ENCODE data around the gene PCBP2.
"Not testable (repeated sequence)": the region's sequence is repeated elsewhere in the genome, so short reads cannot be mapped to it uniquely, and the experiment has no call there.

Gene PCBP2

DNA sequence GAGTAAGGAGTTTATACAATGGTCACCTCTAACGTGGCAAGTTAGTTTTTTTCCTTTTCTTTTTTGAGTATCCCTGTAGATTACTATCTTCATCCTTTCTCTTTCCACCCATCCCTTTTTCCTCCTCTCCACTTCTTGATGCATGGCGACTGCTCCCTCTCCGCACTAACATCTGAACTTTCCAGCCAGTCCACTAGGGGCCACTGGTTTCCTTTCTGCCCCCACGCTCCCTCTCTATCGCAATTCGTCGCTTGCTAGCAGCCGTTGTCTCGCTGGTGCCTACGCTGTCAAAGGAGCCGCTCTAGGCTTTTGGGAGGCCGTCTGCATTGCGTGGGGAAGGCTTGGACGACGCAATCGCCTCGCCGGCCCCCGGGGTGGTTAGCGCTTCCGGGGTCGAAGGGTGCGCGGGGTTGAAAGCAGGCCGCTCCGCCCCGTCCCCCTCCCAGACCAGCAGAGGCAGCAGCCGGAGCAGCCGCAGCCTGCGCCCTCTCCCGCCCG lies at the start of gene PCBP2:
Gene PCBP2 (plus strand): TSS at position 442 of the 498 bp plus-strand sequence. CDS start 2,699 bp downstream, outside the sequence.
- peak; percentile 99 for DNase-seq (ENCODE audit: low spot score)

DNA sequence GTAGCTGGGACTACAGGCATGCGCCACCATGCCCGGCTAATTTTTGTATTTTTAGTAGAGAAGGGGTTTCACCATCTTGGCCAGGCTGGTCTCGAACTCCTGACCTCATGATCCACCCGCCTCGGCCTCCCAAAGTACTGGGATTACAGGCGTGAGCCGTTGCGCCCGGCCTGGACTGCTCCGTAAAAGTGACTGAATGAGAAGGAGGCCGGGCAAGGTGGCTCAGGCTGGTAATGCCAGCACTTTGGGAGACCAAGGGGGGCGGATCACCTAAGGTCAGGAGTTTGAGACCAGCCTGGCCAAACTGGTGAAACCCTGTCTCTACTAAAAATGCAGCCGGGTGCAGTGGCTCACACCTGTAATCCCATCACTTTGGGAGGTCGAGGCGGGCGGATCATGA lies 49.6 kb upstream of the PCBP2 start:
- DNase-seq (ENCODE audit: low spot score) = not testable (repeated sequence)

DNA sequence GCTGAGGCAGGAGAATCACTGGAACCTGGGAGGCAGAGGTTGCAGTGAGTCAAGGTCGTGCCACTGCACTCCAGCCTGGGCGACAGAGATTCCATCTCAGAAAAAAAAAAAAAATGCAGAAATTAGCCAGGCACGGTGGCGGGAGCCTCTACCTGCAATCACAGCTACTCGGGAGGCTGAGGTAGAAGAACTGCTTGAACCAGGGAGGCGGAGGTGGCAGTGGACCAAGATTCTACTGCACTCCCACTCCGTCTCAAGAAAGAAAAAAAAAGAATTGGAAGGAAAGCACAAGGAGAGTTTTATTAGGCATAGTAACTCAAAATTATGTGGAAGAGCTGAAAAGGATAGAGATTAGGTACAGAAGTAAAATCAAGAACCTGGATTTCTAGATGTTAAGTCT lies 49.0 kb upstream of the PCBP2 start:
- DNase-seq (ENCODE audit: low spot score) = no peak

DNA sequence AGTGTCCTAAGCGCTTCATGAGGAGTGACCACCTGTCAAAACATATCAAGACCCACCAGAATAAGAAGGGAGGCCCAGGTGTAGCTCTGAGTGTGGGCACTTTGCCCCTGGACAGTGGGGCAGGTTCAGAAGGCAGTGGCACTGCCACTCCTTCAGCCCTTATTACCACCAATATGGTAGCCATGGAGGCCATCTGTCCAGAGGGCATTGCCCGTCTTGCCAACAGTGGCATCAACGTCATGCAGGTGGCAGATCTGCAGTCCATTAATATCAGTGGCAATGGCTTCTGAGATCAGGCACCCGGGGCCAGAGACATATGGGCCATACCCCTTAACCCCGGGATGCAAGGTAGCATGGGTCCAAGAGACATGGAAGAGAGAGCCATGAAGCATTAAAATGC lies 41.0 kb upstream of the PCBP2 start:
- no peak for DNase-seq (ENCODE audit: low spot score)

DNA sequence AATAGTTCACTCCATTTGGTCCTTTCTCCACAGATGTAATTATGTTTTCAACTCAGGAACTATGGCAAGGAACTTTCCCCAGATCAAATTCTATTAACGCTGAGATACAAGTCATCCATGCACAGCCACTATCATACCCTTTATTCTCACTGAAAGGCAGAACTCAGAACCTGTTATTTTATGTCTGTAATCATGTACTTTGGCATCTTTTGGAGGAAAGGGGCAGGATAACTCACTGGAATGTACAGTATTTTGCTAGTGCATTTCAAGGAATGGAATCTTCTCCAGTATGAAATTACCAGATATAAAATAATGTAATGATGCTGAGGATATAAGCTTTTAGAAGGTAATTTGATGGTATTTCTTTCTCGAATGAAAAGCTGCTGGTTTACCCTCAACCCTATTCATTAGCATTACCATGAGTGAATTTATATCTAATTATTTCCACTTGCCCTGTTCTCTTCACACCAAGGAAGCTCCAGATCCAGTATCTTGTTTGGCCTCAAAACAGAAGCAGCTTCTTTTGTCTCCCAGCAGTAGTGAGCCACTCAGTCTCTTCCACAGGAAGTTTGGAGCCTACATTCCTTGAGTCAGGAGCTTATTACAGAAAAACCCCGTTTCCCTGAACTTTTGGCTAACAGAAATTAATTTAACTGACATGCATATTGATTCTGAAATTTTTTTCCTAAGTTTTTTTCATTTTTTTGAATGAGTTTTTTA lies 38.3 kb upstream of the PCBP2 start:
- DNase-seq (ENCODE audit: low spot score) = no peak

DNA sequence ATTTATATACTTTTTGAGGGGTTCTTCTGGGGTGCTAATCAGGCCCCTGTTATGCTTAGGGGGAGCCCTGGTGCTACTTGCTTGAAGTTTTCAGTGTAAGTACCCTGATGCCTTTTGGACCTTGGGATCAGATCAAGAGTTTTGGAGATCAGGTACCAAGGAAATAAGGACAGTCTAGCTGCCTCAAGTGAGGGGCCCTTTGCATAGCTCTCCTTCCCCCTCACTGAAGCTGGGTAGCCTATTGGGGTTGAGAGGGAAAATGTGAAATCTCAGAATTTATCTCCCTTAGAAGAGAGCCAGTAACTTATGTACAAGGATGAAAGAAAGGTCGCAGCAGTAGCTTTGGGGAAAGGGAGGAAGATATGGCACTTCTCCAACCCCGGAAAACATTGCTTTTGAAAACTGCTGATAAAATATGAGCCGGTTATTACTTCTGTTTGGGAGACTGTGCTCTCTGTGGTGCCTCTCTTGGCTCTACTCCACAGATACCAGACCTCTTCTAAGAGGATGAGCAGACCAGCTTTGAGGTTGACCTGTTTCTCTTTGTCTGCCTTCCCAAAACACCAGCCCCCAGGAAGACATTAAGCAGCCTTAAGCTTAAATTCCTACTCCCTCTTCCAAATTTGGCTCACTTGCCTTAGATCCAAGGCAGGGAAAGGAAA lies 37.0 kb upstream of the PCBP2 start:
- no peak for DNase-seq (ENCODE audit: low spot score)

DNA sequence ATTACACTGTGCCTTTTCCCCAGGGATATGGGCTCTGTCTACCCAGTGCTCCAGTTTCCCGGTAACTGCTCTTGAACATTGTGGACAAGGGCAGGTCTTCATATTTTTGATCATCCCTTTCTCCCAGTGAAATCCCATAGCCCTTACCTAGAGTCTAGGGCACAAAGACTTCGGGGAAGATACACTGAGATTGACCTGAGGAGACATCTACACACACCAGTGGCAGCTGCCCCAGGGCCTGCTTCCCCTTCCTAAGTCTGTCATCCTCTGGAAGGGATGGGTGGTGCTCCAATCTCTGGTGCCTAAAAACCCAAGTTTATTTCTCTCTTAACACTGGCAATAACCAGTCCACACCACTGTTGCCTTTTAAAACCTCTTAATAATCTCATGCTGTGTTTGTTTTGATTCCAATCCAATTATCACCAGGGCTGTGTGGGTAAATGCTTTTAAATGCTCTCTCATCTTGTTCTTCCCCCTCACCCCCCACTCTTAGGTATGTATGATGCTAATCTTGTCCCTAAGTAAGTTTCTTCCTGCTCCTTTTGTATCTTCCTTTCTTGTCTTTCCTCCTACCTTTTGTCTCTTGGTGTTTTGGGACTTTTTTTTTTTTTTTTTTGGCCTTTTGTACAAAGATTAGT lies 36.0 kb upstream of the PCBP2 start:
- not testable (repeated sequence) for DNase-seq (ENCODE audit: low spot score)

DNA sequence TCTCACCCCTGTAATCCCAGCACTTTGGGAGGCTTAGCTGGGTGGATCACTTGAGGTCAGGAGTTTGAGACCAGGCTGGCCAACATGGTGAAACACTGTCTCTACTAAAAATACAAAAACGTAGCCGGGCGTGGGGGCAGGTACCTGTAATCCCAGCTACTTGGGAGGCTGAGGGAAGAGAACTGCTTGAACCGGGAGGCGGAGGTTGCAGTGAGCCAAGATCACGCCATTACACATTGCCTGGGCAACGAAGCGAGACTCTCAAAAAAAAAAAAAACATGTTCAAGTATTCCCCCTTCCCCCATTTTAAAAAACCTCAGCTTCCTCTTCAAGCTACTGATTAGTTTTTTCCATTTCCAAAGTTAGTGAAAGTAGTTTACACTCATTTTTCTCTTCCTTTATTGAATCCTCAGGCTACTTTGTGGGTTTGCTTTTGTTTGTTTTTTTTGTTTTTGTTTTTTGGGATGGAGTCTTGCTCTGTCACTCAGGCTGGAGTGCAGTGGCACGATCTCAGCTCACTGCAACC lies 34.5 kb upstream of the PCBP2 start:
- peak; percentile 25 for DNase-seq (ENCODE audit: low spot score)

DNA sequence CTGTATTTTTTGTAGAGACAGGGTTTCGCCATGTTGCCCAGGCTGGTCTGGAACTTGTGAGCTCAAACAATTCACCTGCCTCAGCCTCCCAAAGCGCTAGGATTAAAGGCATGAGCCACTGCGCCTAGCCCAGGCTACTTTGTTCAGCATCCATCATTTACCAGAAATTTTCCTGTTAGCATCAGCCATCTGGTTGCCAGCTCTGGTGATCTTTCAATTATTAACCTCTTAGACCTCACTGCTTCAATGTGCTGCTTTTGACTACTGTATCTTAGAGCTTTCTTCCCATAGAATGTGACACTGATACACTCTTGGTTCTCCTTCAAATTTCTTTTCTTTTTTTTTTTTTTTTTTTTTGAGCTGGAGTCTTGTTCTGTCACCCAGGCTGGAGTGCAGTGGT lies 33.7 kb upstream of the PCBP2 start:
- DNase-seq (ENCODE audit: low spot score) = no peak

DNA sequence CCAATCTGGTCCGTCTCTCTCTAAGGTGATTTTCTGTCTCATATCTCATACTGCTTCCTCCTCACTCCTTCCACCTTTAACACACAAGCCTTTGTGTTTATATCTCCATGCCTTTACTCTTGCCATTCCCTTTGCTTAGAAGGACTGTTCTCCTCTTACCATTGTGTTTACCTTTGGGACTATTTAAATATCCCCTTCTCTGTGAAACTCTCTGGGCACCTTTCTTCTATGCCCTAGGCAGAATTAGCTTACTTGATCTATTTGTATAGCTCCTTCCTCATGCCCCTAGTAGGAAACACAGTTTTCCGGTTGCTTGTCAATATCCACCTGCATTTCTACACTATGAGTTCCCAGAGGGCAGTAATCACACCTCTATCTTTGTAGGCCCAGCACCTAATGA lies 32.1 kb upstream of the PCBP2 start:
- DNase-seq (ENCODE audit: low spot score) = no peak

DNA sequence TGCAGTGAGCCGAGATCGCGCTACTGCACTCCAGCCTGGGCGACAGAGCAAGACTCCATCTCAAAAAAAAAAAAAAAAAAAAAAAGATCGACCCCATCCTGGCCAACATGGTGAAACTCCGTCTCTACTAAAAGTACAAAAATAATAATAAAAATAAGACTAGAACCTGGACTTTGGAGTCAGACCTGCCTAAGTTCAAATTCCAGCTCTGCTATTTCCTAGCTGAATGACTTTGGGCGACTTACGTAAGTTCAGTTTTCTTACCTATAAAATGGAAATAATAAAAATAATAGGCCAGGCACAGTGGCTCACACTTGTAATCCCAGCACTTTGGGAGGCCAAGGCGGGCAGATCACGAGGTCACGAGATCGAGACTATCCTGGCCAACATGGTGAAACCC lies 29.7 kb upstream of the PCBP2 start:
- DNase-seq (ENCODE audit: low spot score) = not testable (repeated sequence)

DNA sequence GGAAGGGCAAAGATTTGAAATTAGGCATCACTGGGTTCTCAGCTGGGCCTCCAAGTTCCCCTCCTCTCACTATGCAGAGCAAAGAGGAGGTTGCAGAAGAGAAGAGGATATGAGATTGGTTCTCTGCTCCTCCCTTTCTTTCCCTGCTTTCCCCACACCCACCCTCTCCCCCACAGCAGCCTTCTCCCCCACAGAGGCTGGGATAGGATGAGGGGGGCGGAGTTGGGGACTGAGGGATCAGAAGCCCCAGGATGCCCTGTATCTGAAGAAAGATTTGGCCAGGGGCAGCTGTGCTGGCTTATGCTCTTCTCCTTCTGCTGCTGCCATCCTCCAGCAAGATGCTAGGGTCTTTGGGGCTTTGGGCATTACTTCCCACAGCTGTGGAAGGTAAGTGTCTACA lies 28.3 kb upstream of the PCBP2 start, which contains the start of gene AMHR2:
Gene AMHR2 (plus strand): TSS at position 259 of the 400 bp plus-strand sequence. CDS start 80 bp downstream, at position 339.
- DNase-seq (ENCODE audit: low spot score) = no peak

DNA sequence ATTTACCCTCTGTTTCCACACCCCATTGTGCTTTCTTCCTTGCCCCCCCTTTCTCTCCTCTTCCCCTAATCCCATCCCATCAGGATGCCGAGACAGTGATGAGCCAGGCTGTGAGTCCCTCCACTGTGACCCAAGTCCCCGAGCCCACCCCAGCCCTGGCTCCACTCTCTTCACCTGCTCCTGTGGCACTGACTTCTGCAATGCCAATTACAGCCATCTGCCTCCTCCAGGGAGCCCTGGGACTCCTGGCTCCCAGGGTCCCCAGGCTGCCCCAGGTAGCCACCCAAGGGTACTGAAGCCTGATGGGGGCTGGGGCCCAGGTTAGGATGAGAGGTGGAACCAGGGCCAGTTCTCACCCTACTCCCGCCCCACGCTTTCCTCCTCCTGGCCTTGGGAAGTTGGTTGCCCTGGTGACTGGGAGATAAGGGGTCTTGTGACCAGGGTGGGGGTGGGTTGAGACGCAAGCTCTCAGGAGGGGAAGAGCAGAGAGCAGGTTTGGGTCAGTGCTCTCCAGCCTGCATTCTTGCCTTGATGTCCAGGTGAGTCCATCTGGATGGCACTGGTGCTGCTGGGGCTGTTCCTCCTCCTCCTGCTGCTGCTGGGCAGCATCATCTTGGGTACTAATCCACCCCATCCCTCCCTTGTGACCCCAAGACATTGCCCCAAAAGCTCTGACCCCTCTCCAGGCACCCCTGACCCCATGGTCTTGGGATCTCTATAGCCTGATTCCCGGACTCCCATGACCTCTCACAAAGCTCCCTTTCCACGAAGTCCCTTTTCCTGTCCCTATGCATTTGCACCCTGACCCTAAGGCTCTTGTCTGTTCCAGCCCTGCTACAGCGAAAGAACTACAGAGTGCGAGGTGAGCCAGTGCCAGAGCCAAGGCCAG lies 27.0 kb upstream of the PCBP2 start:
- DNase-seq (ENCODE audit: low spot score) = no peak

DNA sequence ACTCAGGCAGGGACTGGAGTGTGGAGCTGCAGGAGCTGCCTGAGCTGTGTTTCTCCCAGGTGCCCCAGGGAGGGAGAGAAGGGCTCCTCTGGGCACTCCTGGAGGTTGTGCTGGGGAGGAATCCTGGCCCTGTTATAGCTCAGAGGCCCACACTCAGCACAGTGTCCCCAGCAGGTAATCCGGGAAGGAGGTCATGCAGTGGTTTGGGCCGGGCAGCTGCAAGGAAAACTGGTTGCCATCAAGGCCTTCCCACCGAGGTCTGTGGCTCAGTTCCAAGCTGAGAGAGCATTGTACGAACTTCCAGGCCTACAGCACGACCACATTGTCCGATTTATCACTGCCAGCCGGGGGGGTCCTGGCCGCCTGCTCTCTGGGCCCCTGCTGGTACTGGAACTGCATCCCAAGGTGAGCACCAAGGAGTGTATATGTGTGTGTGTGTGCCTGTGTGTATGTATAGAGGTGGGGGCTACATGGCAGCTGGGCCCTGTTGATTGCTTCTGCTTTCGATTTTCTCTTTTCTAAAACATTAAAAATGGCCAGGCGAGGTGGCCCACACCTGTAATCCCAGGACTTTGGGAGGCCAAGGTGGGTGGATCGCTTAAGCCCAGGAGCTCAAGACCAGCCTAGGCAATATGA lies 26.3 kb upstream of the PCBP2 start:
- no peak for DNase-seq (ENCODE audit: low spot score)

DNA sequence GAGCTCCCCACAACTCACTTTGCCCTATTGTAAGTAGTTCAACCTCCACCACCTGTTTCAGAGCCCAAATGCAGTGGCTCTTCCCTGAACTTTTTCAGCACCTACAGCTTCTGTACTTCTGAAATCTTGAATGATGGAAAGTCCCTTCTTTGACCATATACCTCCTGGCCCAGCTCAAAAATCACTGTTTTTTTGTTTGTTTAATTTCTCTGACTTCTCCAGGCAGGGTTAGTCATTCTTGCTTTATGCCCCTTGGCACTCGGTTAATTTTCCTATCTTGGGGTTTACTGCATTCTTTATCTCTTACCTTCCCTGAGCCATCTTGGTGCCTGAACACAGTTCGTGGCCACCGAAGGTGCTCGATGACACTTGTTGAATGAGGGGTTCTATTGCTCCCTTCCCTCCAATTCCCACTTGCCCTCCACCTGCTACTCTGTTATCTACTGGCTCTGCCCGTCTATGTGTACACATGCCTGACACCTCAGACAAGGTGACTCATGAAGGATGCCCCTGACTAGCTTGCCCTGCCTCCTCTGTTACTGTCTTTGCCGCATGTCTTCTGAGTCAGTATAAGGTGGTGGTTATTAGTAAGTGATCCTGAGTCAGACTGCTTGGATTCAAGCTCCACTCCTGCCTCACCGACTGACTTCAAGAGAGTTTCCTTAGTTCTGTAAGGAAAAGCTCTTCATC lies 23.9 kb upstream of the PCBP2 start:
- peak; percentile 52 for DNase-seq (ENCODE audit: low spot score)

DNA sequence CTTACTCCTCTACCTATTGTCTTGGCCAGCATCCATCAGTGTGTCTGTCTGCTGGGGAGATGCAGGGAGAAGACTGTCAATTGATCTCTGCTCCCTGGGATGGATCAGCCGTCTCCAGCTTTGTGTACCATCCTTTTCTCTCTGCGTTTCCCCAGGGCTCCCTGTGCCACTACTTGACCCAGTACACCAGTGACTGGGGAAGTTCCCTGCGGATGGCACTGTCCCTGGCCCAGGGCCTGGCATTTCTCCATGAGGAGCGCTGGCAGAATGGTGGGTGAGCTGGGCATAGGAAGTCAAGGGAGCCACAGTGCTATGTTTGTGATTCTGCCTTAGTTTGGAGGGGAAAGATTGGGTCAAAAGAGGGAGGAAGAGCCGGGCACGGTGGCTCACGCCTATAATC lies 23.2 kb upstream of the PCBP2 start:
- no peak for DNase-seq (ENCODE audit: low spot score)

DNA sequence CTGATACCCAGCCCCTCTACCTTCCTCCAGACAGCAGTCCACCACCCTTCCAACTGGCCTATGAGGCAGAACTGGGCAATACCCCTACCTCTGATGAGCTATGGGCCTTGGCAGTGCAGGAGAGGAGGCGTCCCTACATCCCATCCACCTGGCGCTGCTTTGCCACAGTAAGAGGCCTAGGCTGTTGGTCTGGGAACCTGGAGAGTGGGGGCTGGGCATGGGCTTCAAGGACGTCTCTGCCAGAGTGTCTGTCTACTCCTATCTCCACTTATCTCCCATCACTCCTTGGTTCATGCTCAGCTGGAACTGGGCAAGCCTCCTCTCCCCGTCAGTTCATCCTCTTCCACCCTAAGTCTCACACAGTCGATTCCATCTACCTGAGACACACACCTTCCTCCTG lies 21.8 kb upstream of the PCBP2 start:
- no peak for DNase-seq (ENCODE audit: low spot score)

DNA sequence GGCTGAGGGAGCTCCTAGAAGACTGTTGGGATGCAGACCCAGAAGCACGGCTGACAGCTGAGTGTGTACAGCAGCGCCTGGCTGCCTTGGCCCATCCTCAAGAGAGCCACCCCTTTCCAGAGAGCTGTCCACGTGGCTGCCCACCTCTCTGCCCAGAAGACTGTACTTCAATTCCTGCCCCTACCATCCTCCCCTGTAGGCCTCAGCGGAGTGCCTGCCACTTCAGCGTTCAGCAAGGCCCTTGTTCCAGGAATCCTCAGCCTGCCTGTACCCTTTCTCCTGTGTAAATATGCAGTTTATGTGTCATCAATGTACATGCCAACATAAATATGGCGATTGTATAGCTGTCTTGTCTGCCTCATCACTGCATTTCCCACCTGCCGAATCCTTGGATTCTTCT lies 20.7 kb upstream of the PCBP2 start:
- DNase-seq (ENCODE audit: low spot score) = no peak

DNA sequence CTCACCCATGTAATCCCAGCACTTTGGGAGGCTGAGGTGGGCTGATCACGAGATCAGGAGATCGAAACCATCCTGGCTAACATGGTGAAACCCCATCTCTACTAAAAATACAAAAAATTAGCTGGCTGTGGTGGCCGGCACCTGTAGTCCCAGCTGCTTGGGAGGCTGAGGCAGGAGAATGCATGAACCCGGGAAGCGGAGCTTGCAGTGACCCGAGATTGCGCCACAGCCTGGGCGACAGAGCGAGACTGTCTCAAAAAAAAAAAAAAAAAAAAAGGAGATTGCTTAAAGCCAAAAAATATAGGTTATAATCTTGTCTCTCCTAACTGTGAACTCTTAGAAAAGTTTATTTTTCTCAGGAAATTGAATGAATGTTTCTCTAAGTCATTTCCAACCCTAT lies 16.6 kb upstream of the PCBP2 start:
- not testable (repeated sequence) for DNase-seq (ENCODE audit: low spot score)

DNA sequence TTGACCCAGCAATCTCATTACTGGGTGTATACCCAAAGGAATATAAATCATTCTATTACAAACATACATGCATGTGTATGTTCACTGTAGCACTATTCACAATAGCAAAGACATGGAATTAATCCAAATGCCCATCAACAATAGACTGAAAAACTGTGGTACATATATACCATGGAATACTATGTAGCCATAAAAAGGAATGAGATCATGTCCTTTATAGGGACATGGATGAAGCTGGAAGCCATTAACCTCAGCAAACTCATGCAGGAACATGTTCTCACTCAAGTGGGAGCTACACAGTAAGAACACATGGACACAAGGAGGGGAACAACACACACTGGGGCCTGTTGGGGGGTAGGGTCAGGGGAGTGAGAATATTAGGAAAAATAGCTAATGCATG lies 12.3 kb upstream of the PCBP2 start:
- DNase-seq (ENCODE audit: low spot score) = not testable (repeated sequence)

Data from activated CD4-positive, alpha-beta T cell treated with anti-CD3 and anti-CD28 coated beads, Interleukin-2, Interleukin-4, amounts not matched to agents 100 ng/mL and 50 ng/mL, durations not matched to agents 16 hours and 8 hours (primary cell).